Hippocampal formation (tissue), 2 donors: Measurements from ENCODE around the gene C2CD4D.

Experiments
- DNase-seq, 2 donors: peaks; one replicate each; lab custom pipeline; 2025; lab: John Stamatoyannopoulos, UW

Gene C2CD4D

DNA sequence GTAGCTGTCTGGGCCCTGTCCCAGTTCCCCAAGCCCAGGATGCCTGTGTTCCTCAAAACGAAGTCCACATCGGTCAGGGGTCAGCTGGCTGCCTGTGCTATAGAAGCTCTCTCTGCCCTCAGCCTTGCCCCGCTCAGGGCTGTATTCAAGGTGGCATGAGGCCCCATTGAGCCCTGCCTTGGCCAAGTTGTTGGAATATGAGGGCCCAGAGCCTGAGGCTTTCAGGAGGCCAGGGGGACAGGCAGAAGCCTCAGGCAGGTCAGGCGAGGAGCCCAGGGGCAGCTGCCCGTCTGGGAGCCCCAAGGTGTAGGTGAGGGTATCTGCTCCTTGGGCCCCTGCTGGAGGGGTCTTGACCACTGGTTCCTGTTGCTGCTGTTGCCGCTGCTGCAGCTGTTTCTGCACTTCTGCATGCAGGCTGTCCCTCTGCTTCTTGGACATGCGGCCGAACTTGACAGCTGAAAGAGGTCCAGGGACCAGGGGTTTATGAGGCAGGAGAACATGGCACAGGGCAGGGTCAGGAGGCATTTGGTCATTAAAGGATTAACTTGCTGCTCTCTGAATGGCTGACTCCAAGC lies 24.6 kb downstream of the C2CD4D start:
- DNase-seq: no peak

DNA sequence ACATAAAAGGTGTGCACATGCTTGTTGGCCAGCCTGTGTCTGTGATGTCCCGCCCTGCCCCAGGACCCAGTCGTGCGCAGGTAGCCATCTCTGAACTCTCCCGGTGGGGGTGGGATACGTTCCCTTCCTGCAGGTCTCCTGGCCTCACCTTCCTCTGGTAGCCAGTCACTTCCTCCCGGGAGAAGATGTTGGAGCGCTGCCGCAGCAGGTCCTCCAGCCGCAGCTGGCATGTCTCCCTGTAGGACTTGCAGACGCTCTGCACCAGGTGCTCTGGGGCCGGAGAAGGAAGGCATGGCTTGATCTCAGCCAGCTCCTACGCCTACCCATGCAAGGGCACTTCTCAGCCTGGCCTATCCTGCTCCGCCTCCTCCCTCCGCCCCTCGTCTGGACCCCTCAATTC lies 25.2 kb downstream of the C2CD4D start:
- no peak for DNase-seq

DNA sequence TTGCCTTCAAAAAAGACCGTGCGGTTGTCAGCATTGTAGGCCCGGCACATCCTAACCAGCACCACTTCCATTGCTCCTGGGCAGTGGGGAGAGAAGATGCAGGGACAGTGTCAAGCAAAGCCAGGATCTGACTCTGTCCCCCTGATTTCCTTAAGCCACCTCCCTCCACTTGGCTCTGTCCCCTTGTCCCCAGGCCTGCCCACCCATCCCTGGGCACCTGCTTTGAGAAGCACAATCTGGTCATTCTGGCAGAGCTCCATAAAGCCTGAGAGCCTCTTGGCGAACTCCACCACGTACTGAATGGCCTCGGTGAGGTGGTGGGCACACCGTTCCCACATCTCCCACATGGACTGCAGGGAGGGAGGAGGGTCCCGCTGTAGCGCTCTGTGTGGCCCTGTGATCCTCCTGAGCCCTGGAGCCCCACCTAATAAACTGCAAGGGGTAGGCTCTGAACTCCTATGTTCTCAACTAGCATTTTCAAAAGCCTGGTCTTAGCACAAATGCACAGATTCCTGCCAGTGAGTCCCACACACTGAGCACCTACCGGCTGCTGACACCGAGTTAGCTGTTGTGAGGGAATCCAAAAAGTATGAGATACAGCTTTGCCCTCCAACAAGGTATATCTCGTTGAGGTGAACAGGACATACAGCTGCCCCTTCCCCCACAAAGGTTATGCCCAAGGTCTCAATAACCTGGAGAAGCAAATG lies 26.2 kb downstream of the C2CD4D start:
- no peak for DNase-seq

DNA sequence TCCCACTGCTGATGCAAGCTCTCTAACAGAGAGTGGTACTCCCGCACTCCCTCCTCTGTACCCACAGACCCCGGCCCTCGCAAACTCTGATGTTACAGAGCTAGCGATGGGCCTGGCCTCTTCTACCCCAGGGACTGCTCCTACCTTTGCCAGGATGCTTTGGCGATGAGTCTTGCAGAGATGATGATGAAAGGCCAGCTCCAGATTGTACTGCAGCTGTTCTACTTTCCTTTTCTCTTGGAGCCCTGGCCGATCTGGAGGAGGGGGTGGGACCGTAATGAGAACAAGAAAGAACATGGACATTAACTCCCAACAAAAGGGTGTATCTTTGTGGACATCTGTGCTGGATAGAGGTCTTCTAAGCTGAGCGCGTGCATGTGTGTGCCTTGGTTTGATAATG lies 28.4 kb downstream of the C2CD4D start:
- DNase-seq: no peak

DNA sequence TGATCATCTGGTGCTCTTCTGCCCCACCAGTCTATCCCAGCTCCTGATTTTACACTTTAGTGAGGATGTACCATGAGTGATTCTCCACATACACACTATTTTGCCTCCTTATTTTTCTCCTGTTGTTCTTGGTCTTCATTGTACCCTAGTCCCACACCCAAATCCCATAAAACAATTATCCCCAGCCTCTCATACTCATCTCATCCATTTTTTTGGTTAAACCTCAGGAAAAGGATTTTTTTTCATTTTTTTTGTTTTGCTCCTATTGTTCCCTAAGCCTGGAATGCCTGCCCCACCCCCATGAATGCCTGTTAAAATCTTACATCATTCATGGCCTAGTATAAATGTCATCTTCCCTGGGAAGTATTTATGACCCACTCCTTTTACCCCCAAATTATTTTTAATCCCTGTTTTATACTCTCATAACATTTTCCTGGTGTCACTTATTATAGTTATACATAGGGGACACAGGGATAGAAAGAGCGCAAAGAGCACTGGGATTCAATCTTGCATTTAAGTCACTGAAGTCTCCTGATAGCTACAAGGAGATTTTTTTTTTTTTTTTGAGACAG lies 29.5 kb downstream of the C2CD4D start:
- DNase-seq: no peak

DNA sequence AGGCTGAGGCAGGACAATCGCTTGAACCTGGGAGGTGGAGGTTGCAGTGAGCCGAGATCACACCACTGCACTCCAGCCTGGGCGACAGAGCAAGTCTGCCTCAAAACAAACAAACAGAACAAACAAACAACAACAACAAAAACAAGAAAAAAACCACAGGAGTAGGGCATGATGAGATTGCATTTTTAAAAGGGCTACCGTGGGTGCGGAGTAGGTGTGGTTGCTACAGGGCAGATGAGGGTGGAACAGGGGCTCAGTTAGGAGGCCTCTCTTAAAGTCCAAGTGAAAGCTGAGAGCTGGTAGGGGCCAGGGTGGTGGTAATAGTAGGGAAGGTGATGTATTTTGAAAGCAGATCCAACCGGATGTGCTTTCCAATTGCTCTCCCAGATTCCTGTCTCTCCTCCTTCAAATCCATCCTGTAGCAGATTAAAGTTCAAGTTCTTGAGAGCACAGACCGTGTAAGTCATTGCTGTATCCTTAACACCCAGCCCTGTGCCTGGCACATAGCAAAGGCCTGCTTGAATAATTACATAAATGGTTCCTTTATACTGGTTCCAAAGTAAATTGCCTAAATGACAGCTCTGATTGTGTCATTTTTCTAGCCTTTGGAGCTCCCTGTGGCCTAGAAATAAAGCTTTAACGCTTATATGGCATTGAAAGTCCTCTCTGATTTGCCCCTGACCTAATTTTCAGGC lies 30.2 kb downstream of the C2CD4D start:
- peak in 1 of 2 donors; percentile 40 for DNase-seq

DNA sequence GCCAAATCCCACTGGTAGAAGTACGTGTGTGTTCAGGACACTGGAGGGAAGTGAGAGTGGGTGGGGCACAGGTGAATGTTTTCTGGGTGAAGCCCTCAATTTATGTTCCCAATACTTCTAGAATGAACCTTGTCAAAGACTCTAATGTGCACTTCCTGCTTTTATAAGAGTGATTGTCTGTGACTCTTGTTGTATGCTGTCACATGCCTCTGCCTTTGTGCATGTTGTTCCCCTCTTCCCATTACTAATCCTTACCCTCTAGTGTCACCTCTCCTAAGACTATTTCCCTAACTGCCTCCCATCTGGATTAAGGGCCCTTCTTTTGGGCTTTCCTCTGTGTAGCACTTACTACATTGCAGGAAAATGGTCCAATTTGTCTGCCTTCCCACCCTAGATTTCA lies 31.9 kb downstream of the C2CD4D start:
- DNase-seq: no peak

DNA sequence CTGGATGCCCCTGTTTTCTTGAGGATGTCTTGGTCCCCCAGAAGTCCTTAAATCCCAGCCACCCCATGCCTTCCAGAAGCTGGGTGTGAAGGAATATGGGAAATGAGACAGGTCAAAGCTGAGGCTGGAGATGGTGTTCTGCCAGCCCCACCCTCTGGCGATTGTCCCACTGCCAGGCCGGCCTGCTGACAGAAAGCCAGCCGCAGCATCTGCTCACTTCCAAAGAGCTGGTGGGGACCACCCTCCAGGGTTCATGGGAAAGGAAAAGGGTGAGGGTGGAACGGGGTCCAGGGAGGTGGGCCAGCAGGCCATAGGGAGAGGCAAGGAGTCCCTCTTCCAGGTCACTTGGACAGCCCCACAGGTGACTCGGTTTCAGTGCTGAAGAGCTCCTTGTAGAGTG lies 32.5 kb downstream of the C2CD4D start:
- DNase-seq: no peak

DNA sequence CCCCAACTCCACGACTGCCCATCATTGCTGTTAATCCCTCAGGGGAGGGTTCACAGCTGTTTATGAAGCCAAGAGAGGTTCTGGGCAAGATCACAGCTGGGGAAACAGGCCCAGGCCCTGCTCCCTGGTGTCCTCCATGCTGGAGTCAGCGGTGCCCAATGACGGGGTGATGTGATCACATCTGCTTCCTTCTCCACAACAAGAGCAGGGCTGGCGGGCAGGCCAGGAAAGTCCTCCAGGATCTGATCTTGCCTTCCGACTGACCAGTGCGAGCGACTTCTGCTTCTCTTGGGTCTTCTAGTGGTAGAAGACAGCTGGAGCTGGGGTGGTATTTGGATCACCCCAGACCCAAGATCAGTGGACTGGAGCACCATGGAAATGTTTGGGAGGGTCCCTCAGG lies 33.5 kb downstream of the C2CD4D start:
- no peak for DNase-seq

DNA sequence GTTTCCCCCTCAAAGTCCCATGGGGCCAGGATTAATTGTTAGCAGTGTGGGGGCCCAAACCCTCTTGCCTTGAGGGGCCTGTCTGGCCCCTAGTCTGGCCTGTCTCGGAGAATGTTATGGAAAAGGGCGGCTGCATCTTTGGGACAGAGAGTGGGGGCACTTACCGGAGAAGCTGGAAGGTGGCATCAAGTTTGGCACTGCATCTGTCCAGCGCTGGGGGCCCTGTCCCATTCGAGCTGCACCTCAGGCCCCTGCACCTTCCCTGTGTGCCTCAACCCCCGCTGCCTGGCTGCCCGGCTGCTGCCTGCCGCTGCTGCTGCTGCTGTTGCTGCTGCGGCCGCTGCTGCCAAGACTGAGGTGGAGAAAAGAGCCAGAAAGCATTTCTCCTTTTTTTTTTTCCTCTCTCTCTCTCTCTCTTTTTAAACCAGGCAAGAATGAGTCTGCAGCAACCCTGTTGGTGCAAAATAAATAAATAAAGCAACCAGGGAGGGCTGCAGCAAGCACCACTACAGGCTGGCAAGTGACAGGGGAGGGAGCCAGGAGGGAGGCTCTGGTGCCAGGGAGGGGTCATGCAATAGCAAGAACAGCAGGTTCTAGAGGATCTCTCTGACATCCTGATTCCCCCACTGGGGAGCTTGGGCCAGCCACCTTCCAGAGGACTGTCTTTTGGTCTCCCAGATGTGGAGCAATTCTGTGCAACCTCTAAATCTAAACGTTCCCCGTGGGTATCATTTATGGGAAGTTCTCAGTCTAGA lies 34.4 kb downstream of the C2CD4D start, which contains the start of gene LINGO4:
TSS of gene LINGO4 (minus strand) at position 354 of the 755 bp plus-strand sequence. CDS start 2,715 bp downstream, outside the sequence.
- no peak for DNase-seq

DNA sequence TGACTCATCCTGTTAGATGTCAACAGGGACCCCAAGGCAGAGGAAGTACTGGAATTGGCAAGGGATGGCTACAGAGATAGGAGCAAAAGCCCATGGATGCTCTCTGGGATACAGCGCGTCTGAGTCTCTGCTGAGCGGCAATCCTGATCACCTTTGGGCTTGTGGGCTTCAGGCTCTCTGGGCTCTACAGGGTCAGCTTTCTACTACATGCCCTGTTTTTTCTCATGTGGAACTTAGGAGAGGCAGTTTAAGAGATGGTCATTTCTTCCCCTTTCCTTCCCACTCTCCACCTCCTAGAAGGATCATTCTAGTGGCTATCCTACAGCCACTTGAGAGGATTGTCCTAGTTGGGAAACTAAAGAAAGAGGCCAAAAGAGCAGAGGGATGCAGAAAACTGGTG lies 35.7 kb downstream of the C2CD4D start:
- no peak for DNase-seq

DNA sequence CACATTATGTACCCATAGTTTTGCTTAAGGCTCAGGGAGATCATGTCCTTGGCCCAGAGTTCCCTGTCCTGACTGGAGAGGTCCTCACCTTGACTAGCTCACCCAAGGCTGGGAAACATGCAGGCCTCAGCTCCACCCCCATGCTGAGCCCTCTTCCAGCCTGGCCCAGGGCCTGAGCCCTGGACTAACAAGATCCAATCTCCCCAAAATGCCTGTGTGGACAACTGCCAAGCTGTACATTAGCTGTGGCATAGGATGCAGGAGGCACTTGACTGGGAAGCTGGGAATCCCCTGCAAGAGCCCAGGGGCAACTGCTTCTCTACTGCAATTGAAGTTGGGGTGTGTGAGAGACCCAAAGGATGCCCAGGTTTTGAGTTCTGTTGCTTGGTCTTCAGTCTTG lies 36.5 kb downstream of the C2CD4D start:
- DNase-seq: no peak

DNA sequence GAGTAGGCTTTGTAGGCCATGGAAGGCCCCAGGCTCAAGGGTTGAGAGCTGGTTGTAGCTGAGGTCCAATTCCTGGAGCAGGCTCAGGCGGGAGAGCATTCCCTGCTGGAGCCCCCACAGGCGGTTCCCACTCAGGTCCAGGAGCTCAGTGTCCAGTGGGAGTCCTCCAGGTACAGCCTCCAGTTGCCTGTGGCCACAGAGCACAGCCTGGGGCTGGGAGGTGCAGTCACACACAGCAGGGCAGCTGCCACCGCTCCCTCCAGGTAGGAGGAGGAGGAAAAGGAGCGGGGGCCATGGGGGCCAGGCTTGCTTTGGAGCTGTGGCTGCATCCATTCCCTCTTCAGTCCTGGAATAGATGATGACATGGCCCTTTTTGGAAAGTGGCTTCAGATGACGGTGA lies 37.2 kb downstream of the C2CD4D start:
- DNase-seq: no peak

DNA sequence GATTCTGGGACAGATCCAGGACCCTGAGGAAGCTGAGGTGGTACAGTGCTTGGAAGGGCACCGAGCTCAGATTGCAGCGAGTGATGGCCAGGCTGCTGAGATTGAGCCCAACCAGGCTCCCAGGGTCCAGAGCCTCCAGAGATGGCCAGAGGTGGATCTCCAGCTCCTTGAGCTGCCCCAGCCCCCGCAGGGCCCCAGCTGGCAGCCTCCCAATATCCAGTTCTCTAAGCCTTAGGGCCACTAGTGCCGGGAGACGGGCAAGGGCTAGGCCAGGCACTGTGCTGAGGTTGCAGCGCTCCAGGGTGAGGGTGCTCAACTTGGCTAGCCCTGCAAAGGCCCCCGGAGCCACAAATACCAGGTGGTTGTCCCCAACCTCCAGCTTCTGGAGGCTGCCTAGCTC lies 37.8 kb downstream of the C2CD4D start:
- DNase-seq: no peak

DNA sequence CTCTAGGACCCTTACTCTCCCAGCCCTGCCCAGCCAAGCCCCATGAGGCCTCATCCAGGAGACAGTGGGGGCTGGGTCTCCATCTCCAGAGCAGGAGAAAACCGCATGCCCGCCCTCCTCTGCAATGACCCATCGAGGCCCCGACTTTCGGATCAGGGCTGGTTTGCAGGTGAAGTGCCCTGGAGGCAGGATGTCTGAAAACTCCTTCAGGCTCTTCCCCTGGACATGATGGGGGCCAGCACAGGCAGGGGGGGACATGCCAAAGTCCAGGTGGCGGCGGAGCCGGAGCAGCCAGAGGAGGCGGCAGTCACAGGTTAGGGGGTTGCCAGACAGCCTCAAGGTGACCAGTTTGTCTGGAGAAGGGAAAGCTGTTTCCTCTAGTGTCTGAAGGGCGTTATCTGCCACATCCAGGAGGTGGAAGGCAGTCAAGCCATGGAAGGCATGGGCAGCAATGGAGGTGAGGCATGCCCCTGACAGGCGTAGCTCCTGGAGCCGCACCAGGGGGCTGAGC lies 38.3 kb downstream of the C2CD4D start:
- no peak for DNase-seq

DNA sequence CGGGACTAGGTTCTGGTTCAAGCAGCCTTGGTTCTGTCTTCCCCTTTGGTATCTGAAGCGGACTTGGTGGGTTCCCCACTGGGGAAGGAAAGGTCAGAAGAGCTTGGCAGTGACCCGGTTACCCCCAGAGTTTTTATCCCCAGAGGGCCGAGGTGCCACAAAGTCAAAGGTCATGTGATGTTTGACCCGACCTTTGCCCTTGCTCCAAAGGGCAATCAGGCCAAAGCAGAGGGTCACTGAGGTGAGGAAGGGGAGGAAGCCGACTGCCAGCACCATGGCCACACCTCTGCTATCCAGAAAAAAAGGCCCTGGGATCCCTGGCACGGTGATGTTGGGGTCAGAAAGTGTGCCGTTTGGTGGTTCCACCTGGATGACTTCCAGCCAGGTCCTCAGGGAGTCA lies 38.8 kb downstream of the C2CD4D start:
- DNase-seq: no peak

DNA sequence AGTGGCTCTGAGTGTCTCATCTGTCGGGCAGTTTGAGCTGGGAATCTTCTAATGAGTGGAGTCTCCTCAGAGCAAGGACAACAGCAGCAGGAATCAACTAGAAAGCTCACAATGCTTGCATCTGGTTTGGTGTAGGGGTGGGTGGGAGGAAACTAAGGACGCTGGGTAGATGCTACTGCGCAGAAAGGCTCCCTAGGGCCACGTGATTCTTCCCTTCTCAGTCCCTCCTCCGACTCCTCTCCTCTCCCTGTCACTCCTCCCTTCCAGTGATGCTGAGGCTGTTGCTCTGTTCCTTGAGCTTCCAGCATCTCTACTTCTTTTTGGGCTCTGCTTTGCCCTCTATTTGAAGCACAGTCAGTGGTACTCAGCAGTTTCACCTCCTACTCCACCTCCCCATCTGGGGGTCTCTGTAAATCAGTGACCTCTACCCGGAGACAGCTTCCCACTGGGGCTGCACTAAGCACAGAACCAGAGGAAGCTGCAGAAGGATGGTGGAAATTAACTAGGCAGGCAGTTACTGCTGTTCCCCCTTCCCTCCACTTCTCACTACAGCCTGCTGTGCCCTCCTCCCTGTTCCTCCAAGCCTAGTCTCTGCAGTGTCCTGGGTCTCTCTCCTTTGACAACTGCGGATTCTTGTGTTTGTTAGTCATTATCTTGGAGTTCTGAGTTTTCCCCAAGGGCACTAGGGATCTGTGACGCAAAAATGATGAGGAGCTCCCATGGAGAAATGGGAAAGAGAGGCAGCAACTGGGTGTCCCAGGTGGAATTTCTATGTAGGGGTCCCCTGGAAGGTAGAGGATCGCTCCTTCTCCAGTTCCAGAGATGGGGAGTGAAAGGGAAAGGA lies 40.2 kb downstream of the C2CD4D start:
- no peak for DNase-seq

DNA sequence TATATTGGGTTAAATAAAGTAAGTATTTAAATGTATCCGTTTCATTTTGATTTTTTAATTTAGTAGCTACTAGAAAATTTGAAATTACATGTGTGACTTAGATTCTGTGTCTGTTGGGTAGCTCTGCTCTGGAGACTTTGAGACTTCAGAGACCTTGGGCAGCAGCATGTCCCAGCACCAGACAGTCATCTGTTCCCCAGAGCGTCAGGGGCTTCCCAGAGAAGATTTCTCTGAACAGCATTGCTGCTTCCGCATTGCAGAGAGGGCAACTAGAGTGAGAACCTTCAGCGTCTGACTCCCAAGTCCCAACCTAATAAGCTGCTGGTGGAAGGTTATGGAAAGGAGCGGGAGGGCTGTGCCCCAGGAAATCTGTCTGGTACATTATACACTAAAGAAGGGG lies 41.0 kb downstream of the C2CD4D start:
- no peak for DNase-seq

DNA sequence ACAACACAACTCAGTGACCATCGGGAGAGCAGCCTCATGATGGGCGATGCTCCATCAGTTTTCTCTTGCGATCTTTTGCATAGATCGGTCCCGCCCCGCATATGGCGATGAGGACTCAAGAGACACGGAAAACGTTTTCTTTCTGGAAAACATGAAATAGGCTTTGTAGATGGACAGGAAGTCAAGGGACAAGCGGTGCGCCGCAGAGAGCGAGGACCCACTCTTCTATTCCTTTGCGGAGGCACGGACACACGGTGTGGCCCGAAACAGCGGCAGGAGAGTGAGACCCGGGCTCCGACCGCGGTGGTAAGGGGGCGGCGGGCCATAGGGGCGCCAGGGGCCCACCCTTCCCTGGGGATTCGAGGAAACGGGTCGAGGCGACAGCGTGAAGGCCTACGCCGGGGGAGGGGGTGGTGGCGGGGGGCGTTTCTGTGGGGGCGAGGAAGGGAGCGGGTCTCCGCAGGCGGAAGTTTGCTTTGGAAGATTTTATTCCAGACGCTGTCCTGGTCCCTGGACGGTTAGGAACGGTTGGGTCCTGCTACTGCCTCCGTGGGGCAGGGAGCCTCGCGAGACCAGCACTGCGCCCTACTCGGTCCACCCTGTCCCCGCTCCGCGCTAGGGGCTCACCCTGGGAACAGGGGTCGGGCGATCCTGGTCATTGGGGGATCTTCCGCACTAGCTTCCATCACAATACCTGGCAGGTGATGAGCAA lies 48.5 kb downstream of the C2CD4D start:
- DNase-seq: peak in 1 of 2 donors; percentile 66
